ENCODE data around the gene ACSL5.
"Not testable (repeated sequence)": the region's sequence is repeated elsewhere in the genome, so short reads cannot be mapped to it uniquely, and the experiment has no call there.

The ACSL5 gene

DNA sequence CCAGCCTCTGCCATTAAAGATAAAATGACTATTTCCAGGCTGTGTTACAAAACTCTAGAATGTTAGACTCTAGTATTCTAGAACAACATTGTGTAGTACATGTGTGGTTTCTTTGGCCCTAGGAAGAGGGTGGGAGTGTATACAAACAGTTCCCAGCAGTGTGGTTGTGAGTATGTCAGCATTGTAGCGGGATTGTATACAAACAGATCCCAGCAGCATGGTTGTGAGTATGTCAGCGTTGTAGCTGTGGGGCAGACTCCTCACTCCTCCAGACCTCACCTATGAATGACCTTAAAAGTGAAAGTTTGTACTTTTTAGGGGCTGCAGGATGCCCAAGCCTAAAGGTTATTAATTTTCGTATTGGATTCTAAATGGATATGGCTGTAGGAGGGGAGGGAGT is 6.9 kb upstream of the ACSL5 start:
- no peak overlapping the region for H3K4me3 ChIP-seq (ENCODE audit: low read length)
- TF ChIP-seq, protein P1, sequence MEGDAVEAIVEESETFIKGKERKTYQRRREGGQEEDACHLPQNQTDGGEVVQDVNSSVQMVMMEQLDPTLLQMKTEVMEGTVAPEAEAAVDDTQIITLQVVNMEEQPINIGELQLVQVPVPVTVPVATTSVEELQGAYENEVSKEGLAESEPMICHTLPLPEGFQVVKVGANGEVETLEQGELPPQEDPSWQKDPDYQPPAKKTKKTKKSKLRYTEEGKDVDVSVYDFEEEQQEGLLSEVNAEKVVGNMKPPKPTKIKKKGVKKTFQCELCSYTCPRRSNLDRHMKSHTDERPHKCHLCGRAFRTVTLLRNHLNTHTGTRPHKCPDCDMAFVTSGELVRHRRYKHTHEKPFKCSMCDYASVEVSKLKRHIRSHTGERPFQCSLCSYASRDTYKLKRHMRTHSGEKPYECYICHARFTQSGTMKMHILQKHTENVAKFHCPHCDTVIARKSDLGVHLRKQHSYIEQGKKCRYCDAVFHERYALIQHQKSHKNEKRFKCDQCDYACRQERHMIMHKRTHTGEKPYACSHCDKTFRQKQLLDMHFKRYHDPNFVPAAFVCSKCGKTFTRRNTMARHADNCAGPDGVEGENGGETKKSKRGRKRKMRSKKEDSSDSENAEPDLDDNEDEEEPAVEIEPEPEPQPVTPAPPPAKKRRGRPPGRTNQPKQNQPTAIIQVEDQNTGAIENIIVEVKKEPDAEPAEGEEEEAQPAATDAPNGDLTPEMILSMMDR (conservative IDR thresholded peaks at IDR 0.05; ENCODE audit: low read length): no peak
- no peak for DNase-seq (ENCODE audit: low read depth)

DNA sequence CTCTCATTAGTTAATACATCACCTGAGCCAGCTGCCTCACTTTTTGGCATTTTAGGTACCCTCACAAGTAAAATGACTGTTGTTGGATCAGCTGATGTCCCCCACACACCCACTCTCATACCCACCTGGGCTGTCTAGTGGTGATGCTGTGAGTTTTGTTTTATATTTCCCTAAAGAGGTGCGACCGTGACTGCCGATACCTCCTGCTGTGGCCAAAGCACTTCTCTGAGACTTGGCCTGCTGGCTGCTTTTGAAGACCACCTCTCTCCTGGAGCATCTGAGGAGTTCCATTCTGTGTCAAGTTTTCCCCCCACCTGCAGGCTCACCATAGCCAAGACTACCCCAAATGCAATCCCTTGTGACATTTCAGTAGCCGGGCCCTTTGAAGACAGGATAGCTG is 6.4 kb upstream of the ACSL5 start:
- no peak for DNase-seq (ENCODE audit: low read depth)
- H3K4me3 ChIP-seq (ENCODE audit: low read length): no peak overlapping the region
- TF ChIP-seq, protein P1 (conservative IDR thresholded peaks at IDR 0.05; ENCODE audit: low read length): no peak

DNA sequence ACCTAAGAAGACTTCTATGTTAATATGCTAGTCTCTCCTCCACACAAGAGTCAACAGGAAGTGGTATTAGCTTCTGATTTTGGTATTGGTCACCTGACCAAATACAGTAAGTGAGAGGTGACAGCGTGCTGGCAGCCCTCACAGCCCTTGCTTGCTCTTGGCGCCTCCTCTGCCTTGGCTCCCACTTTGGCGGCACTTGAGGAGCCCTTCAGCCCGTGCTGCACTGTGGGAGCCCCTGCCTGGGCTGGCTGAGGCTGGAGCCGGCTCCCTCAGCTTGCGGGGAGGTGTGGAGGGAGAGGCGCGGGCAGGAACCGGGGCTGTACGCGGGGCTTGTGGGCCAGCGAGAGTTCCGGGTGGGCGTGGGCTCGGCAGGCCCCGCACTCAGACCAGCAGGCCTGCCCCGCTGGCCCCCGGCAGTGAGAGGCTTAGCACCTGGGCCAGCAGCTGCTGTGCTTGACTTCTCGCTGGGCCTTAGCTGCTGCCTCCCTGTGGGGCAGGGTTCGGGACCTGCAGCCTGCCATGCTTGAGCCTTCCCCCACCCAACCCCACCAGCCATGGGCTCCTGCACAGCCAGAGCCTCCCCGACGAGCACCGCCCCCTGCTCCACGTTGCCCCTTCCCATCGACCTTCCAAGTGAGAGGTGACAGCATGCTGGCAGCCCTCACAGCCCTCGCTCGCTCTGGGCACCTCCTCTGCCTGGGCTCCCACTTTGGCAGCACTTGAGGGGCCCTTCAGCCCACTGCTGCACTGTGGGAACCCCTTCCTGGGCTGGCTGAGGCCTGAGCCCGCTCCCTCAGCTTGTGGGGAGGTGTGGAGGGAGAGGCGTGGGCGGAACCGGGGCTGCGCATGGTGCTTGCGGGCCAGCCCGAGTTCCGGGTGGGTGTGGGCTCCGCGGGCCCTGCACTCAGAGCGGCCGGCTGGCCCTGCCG is 4.2 kb upstream of the ACSL5 start:
- no peak overlapping the region for H3K4me3 ChIP-seq (ENCODE audit: low read length)
- no peak for DNase-seq (ENCODE audit: low read depth)
- TF ChIP-seq, protein P1 (conservative IDR thresholded peaks at IDR 0.05; ENCODE audit: low read length): no peak

DNA sequence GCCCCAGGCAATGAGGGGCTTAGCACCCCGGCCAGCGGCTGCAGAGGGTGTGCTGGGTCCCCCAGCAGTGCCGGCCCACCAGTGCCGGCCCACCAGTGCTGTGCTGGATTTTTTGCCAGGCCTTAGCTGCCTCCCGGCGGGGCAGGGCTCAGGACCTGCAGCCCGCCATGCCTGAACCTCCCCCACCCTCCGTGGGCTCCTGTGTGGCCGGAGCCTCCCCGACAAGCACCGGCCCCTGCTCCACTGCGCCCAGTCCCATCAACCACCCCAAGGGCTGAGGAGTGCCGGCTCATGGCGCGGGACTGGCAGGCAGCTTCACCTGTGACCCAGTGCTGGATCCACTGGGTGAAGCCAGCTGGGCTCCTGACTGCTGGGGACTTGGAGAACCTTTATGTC is 3.5 kb upstream of the ACSL5 start:
- no peak for DNase-seq (ENCODE audit: low read depth)
- no peak overlapping the region for H3K4me3 ChIP-seq (ENCODE audit: low read length)
- TF ChIP-seq, protein P1 (conservative IDR thresholded peaks at IDR 0.05; ENCODE audit: low read length): no peak

DNA sequence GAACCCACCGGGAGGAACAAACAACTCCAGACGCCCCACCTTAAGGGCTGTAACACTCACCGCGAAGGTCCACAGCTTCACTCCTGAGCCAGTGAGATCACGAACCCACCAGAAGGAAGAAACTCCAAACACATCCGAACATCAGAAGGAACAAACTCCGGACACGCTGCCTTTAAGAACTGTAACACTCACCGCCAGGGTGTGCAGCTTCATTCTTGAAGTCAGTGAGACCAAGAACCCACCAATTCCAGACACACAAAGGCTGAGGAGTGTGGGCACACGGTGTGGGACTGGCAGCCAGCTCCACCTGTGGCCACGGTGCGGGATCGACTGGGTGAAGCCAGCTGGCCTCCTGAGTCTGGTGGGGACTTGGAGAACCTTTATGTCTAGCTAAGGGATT is 2.6 kb upstream of the ACSL5 start:
- not testable (repeated sequence) for H3K4me3 ChIP-seq (ENCODE audit: low read length); DNase-seq (ENCODE audit: low read depth)

DNA sequence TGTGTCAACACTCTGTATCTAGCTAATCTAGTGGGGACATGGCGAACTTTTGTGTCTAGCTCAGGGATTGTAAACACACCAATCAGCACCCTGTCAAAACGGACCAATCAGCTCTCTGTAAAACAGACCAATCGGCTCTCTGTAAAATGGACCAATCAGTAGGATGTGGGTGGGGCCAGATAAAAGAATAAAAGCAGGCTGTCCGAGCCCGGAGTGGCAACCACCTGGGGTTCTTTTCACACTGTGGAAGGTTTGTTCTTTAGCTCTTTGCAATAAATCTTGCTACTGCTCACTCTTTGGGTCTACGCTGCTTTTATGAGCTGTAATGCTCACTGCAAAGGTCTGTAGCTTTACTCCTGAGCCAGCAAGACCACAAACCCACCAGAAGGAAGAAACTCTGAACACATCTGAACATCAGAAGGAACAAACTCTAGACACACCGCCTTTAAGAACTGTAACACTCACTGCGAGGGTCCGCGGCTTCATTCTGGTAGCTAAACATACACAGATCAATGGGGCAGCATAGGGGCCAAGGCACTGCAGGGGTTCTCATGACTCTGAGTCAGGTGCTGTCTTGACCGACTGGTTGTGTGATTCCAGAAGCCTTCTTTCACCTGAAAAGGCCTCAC is 1.6 kb upstream of the ACSL5 start:
- not testable (repeated sequence) for H3K4me3 ChIP-seq (ENCODE audit: low read length); DNase-seq (ENCODE audit: low read depth)

DNA sequence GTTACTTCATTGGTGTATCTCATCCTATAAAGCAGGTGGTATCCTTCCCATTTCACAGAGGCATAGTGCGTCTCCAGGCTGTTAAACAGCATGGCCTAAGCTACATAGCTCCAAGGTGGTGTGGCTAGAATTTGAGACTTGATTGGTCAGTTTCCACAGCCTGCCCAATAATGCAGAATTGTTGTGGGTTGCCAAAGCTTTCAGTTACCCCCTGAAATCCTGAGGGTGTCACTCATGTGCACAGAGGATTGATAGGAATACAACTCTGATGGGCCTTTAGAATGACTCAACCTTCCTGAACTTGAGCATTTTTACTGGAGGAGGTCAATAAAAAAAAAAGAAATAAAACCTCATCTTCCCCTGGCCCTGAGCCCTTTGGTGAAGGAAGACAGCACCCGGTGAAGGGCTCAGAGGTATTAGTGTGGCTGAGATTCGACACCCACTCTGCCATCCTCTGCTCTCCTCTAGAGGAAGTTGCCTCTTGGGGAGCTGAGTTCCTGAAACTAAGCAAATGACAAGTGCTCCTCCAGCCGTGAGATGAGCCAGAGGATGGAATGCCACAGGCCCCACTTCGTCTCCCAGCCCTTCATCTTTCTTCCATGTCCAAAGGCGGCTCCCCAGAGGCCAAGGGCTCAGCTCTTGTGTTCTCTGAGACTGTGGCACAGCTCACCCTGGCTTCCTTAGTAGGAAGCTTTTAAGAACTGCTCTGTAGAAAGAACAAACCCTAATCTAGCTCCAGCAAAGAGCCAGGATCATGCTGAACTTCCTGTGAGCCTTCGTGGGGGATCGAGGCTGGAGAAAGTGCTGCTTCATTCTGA is 1.0 kb downstream of the ACSL5 start:
- DNase-seq (ENCODE audit: low read depth): no peak
- TF ChIP-seq, protein P1 (conservative IDR thresholded peaks at IDR 0.05; ENCODE audit: low read length): no peak
- no peak overlapping the region for H3K4me3 ChIP-seq (ENCODE audit: low read length)

All from AG10803 (cell line).